Astrocyte of the spinal cord (primary cell): Measurements from ENCODE around the gene MAST4.

Experiments
- DNase-seq: peaks from one replicate; pipeline ENCODE4 v3.0.0; 2011; ENCODE audit warnings: low read depth, low spot score
- H3K4me3 ChIP-seq: 2 replicates; pipeline ENCODE4 v1.5.1; 2011; ENCODE audit warnings: low read depth, mild to moderate bottlenecking, low read length, moderate library complexity
- CTCF ChIP-seq: IDR thresholded peaks from 2 replicates; pipeline ENCODE4 v1.5.1; 2012; ENCODE audit warnings: low read depth, mild to moderate bottlenecking, low read length, inconsistent platforms
- in situ Hi-C: cut with HindIII; loops from 2 replicates; pipeline ENCODE4 v1.10.0; 2017; ENCODE audit warnings: low sequenced_read_pairs

Gene MAST4

GRCh38 chr5:66554884-66555283 lies 41.3 kb upstream of the MAST4 start:
- no peak for DNase-seq
- in situ Hi-C loops = no loop called here
- no peak overlapping the region for H3K4me3 ChIP-seq
- no peak for TF ChIP-seq CTCF

GRCh38 chr5:66558560-66558959 lies 37.6 kb upstream of the MAST4 start:
- in situ Hi-C loops = no loop called here

GRCh38 chr5:66560371-66560770 lies 35.8 kb upstream of the MAST4 start:
- in situ Hi-C loops = no loop called here
- DNase-seq = no peak
- H3K4me3 ChIP-seq = no peak overlapping the region
- no peak for TF ChIP-seq CTCF

More at GRCh38 chr5:66558560-66558959, 37.6 kb upstream of the MAST4 start:
- H3K4me3 ChIP-seq = no peak overlapping the region
- no peak for DNase-seq
- no peak for TF ChIP-seq CTCF

GRCh38 chr5:66561256-66561990 lies 34.8 kb upstream of the MAST4 start:
- H3K4me3 ChIP-seq = no peak overlapping the region
- in situ Hi-C loops = no loop called here
- TF ChIP-seq CTCF = no peak
- DNase-seq = no peak

- TF ChIP-seq CTCF = no peak
- no peak for DNase-seq
- in situ Hi-C loops = no loop called here
- H3K4me3 ChIP-seq = no peak overlapping the region
Observed at GRCh38 chr5:66565878-66566277, 30.3 kb upstream of the MAST4 start.

GRCh38 chr5:66567474-66567873 lies 28.7 kb upstream of the MAST4 start:
- no peak for DNase-seq
- TF ChIP-seq CTCF = no peak
- in situ Hi-C loops = no loop called here
- no peak overlapping the region for H3K4me3 ChIP-seq
